Liver (tissue), 9 donors: ENCODE results near the gene UNC13D. TPM values are rescaled to one million over a fixed set of nuclear protein-coding genes. Genes with fewer than 3 reads are reported as not detected.
A peak's percentile ranks its signal among the peaks of the same experiment; 100 is the strongest.

Experiments
- DNase-seq: peaks from one replicate; pipeline ENCODE4 v3.0.0-alpha.2; 2017; ENCODE audit warnings: low spot score
- H3K27ac ChIP-seq, 2 donors: one replicate each; pipeline ENCODE4 v1.7.0; 2013; ENCODE audit warnings: inconsistent platforms in 2 of 2, low read length in 2 of 2, control low read depth in 1 of 2, low read depth in 1 of 2, mild to moderate bottlenecking in 1 of 2
- H3K27me3 ChIP-seq, 4 donors: one replicate each; pipeline versions ENCODE4 v1.6.1 to v1.7.0; 2013; ENCODE audit warnings: low read length in 3 of 4, inconsistent platforms in 1 of 4, mild to moderate bottlenecking in 1 of 4, moderate library complexity in 1 of 4; ENCODE audit not compliant: control insufficient read depth in 4 of 4, insufficient read depth in 4 of 4
- H3K36me3 ChIP-seq, 4 donors: one replicate each; pipeline versions ENCODE4 v1.6.1 to v1.7.0; 2013; ENCODE audit warnings: low read length in 3 of 4, mild to moderate bottlenecking in 3 of 4, low read depth in 1 of 4, moderate library complexity in 1 of 4; ENCODE audit not compliant: control insufficient read depth in 4 of 4, insufficient read depth in 3 of 4
- H3K4me1 ChIP-seq, 4 donors: one replicate each; pipeline versions ENCODE4 v1.6.1 to v1.7.0; 2013; ENCODE audit warnings: low read length in 3 of 4, mild to moderate bottlenecking in 3 of 4, moderate library complexity in 1 of 4; ENCODE audit not compliant: control insufficient read depth in 4 of 4, insufficient read depth in 4 of 4
- H3K4me3 ChIP-seq, 3 donors: one replicate each; pipeline versions ENCODE4 v1.6.1 to v1.7.0; 2013; ENCODE audit warnings: low read length in 3 of 3, control low read depth in 1 of 3, low read depth in 1 of 3, mild to moderate bottlenecking in 1 of 3
- H3K9ac ChIP-seq, 2 donors: one replicate each; pipeline ENCODE4 v1.7.0; 2013; ENCODE audit warnings: low read length in 2 of 2, mild to moderate bottlenecking in 2 of 2, moderate library complexity in 2 of 2, control low read depth in 1 of 2, low read depth in 1 of 2
- H3K9me3 ChIP-seq, 4 donors: one replicate each; pipeline versions ENCODE4 v1.6.1 to v1.7.0; 2013; ENCODE audit warnings: low read length in 3 of 4; ENCODE audit not compliant: control insufficient read depth in 4 of 4
- EGR1 ChIP-seq, 2 donors: IDR thresholded peaks; 2 replicates each; pipeline ENCODE4 v1.6.1; 2016 to 2018; ENCODE audit warnings: antibody characterized with exemption in 2 of 2, low read depth in 2 of 2
- FOXA2 ChIP-seq: IDR thresholded peaks from 2 replicates; pipeline ENCODE4 v1.6.1; 2016; ENCODE audit warnings: antibody characterized with exemption
- GABPA ChIP-seq, 2 donors: IDR thresholded peaks in 1 of 2; conservative IDR thresholded peaks in 1 of 2; 2 replicates each; pipeline ENCODE4 v1.6.1; 2016; ENCODE audit warnings: antibody characterized with exemption in 2 of 2, mild to moderate bottlenecking in 1 of 2, moderate library complexity in 1 of 2
- HNF4G ChIP-seq: IDR thresholded peaks from 2 replicates; pipeline ENCODE4 v1.6.1; 2016; ENCODE audit warnings: antibody characterized with exemption
- NR2F2 ChIP-seq: IDR thresholded peaks from 2 replicates; pipeline ENCODE4 v1.6.1; 2016; ENCODE audit warnings: antibody characterized with exemption
- RAD21 ChIP-seq, 2 donors: IDR thresholded peaks; 2 replicates each; pipeline ENCODE4 v1.6.1; 2016; ENCODE audit warnings: antibody characterized with exemption in 2 of 2, mild to moderate bottlenecking in 2 of 2
- RXRA ChIP-seq, 2 donors: IDR thresholded peaks; 2 replicates each; pipeline ENCODE4 v1.6.1; 2017 to 2018; ENCODE audit warnings: antibody characterized with exemption in 2 of 2, mild to moderate bottlenecking in 1 of 2
- SP1 ChIP-seq: IDR thresholded peaks from 2 replicates; pipeline ENCODE4 v1.6.1; 2018; ENCODE audit warnings: antibody characterized with exemption, mild to moderate bottlenecking
- TAF1 ChIP-seq: conservative IDR thresholded peaks from 2 replicates; pipeline ENCODE4 v1.6.1; 2016; ENCODE audit warnings: antibody characterized with exemption, mild to moderate bottlenecking
- YY1 ChIP-seq: IDR thresholded peaks from 2 replicates; pipeline ENCODE4 v1.6.1; 2016; ENCODE audit warnings: antibody characterized with exemption, mild to moderate bottlenecking
- WGBS: extraction: QIAGEN DNeasy Blood & Tissue Kit; methylation state at CpG from one replicate; pipeline ENCODE4 v1.1.7; 2013; 5-methylcytosine and 5-hydroxymethylcytosine counted together
- polyA plus RNA-seq, 2 donors: library from polyadenylated mRNA; stranded (reverse) in 1 of 2; unstranded in 1 of 2; fragments of 200-250 nt in 1 of 2; fragments of >200 nt in 1 of 2; fragmentation: Nextera tagmentation in 1 of 2; extraction: Ambion mirVana in 1 of 2; gene quantifications; one replicate each; pipeline versions ENCODE4 v1.2.1 to v1.2.3, GENCODE V29; 2013 to 2015
- total RNA-seq, 2 donors: library from RNA; depleted of rRNA; stranded (reverse); fragments of >200 nt; gene quantifications; one replicate each; pipeline ENCODE4 v1.2.3, GENCODE V29; 2014
- TF ChIP-seq, protein P1 (sequence below): IDR thresholded peaks from 2 replicates; pipeline ENCODE4 v1.6.1; 2016; ENCODE audit warnings: antibody characterized with exemption
- TF ChIP-seq, protein P2 (sequence below): fragments of 150-350 bp; IDR thresholded peaks from 2 replicates; pipeline ENCODE4 v1.5.1; 2017; ENCODE audit warnings: improper control_type of control experiment, low read depth, low read length; ENCODE audit not compliant: missing input control
- TF ChIP-seq, protein P3 (sequence below): IDR thresholded peaks from 2 replicates; pipeline ENCODE4 v1.6.1; 2016; ENCODE audit warnings: antibody characterized with exemption
- TF ChIP-seq, protein P4 (sequence below): IDR thresholded peaks from 2 replicates; pipeline ENCODE4 v1.6.1; 2016; ENCODE audit warnings: antibody characterized with exemption
- donor health status: healthy.
- donor health status: healthy.
- donor health status: healthy.
- donor health status: healthy.
- donor health status: healthy.

The UNC13D gene
- total and polyA plus RNA-seq, 4 donors, result 2.1 to 22.9 (median 7.6) TPM

DNA sequence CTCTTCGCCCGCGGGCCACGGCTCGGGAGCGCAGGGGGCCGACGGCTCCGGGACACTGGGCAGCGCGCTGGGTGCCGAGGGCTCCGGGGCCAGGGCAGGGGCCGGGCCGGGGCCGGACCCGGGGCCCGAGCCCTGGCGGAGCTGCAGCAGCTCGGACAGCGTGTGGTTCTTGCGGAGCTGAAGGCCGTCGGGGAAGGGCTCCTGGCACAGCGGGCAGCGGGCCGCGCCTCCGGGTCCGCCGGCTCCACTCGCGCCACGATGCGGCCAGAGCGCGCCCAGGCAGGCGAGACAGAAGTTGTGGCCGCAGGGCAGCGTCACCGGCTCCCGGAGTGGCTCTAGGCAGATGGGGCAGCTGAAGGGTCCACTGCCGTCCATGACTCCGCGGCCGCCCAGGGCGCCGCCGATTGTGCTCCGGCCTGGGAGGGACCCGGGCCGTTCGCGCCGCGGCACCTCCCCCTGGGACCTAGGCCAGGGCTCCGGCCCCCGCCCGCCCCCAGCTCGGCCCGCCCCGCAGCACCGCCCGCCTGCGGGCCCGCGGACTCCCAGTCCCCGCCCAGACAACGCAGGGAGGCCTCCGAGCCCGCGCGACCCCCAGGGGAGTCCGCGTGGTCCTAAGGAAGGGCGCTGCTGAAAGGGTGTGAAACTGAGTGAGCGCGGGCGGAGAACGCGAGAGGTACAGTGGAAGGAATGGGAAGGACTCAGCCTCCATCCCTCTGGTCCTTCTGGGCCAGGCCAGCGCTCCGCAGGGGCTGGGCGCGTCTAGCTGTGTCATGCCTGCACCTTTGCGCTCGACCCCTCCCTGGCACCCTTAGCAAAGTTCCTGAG, 34.2 kb upstream of the UNC13D start, which contains the start of gene TRIM47:
TSS of gene TRIM47 (minus strand) at position 408 of the 825 bp plus-strand sequence. CDS start at position 375, 33 bp downstream.
- H3K9ac ChIP-seq, result peak within 1 kb of the TSS in 1 of 2 donors; percentile 52
- H3K9me3 ChIP-seq, result no peaks in the 10 kb centered on the region
- peak within 1 kb of the TSS; percentile 80 to 95 for H3K27ac ChIP-seq
- peak; percentile 56 for DNase-seq
- peak within 1 kb of the TSS; percentile 55 to 69 (median 59) for H3K4me3 ChIP-seq
- H3K4me1 ChIP-seq, result peaks cover 12 to 34% (median 22%) of the 10 kb centered on the region in 4 donors
- TF ChIP-seq, protein P1, sequence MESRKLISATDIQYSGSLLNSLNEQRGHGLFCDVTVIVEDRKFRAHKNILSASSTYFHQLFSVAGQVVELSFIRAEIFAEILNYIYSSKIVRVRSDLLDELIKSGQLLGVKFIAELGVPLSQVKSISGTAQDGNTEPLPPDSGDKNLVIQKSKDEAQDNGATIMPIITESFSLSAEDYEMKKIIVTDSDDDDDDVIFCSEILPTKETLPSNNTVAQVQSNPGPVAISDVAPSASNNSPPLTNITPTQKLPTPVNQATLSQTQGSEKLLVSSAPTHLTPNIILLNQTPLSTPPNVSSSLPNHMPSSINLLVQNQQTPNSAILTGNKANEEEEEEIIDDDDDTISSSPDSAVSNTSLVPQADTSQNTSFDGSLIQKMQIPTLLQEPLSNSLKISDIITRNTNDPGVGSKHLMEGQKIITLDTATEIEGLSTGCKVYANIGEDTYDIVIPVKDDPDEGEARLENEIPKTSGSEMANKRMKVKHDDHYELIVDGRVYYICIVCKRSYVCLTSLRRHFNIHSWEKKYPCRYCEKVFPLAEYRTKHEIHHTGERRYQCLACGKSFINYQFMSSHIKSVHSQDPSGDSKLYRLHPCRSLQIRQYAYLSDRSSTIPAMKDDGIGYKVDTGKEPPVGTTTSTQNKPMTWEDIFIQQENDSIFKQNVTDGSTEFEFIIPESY, result no peak
- TF ChIP-seq, protein P2, sequence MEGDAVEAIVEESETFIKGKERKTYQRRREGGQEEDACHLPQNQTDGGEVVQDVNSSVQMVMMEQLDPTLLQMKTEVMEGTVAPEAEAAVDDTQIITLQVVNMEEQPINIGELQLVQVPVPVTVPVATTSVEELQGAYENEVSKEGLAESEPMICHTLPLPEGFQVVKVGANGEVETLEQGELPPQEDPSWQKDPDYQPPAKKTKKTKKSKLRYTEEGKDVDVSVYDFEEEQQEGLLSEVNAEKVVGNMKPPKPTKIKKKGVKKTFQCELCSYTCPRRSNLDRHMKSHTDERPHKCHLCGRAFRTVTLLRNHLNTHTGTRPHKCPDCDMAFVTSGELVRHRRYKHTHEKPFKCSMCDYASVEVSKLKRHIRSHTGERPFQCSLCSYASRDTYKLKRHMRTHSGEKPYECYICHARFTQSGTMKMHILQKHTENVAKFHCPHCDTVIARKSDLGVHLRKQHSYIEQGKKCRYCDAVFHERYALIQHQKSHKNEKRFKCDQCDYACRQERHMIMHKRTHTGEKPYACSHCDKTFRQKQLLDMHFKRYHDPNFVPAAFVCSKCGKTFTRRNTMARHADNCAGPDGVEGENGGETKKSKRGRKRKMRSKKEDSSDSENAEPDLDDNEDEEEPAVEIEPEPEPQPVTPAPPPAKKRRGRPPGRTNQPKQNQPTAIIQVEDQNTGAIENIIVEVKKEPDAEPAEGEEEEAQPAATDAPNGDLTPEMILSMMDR, result peak; percentile 18
- 3% methylated on average over 87 of the region's 87 CpGs for WGBS
- peaks cover 0 to 7% (median 3%) of the 10 kb centered on the region in 4 donors for H3K36me3 ChIP-seq
- no peaks in the 10 kb centered on the region for H3K27me3 ChIP-seq

DNA sequence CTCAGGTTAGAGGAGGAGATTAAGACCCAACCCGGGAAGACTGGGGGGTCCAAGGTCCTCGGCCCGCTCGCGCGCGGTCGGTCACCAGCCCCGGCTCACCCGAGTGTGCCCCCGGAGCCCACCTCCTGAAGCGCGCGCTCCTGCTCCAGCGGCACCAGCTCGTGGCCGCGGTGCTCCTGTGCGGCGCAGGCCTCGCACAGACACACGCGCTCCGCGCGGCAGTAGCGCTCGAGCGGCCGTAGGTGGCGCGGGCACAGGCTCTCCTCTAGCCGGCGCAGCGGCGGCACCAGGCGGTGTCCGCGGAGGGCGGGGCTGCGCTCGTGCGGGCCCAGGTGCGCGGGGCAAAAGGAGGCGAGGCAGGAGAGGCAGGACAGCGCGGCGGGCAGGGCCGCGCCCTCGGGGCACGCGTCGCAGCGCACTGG, 33.6 kb upstream of the UNC13D start:
- Histone ChIP-seq H3K9me3 (no peaks in the 10 kb centered on the region), H3K9ac (peak overlapping the region in 1 of 2 donors; percentile 52), H3K36me3 (peaks cover 0 to 7% (median 3%) of the 10 kb centered on the region in 4 donors), H3K4me3 (peak overlapping the region; percentile 15 to 69 (median 55)), H3K27ac (peak overlapping the region; percentile 80 to 95), H3K27me3 (no peaks in the 10 kb centered on the region), H3K4me1 (peaks cover 12 to 34% (median 23%) of the 10 kb centered on the region in 4 donors)
- peak; percentile 54 for DNase-seq
- TF ChIP-seq, protein P2, result peak; percentile 43
- TF ChIP-seq RAD21 (IDR thresholded peaks at IDR 0.05), result no peak
- WGBS, result under 1% methylated on average over 56 of the region's 56 CpGs

DNA sequence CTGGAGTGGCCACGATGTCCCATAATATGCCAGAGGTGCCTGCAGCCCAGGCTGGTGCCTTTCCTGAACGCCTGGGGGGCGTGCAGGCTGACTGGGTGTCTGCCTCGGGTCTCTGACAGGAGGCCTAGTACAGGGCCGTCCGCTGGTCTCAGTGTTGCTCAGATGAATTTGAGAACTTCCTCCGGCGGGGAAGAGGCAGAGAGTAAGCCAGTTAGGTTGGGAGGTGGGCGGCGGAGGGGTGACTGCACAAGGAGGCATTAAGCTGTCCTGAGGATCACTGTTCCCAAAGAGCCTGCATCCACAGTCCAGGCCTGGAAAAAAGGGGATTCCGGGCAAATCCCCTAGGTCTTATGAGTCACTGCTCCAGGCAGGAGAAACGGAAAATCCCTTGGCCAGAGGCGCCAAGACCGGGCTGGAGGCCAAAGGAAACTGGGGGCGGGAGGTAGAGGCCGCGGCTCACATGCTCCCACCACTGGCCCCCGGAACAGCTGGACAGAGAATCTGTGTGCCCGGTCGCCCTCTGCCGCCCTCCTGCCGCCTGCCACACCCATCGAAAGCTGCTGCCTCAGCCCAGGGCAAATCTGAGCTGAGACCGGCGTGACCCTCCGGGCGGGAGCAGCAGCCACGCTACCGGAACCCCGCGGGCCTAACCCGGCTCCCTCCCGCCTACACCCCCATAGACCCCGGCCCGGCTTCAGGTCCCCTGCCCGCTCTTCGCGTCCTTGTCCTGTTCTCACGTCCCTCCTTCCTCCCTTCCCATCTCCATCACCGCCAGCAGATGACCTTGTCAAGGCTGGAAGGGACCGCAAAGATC, 32.9 kb upstream of the UNC13D start:
- Histone ChIP-seq H3K27me3 (no peaks in the 10 kb centered on the region), H3K27ac (peak overlapping the region; percentile 80 to 95), H3K9me3 (no peaks in the 10 kb centered on the region), H3K9ac (peak overlapping the region; percentile 9 to 52), H3K4me1 (peaks cover 12 to 39% (median 23%) of the 10 kb centered on the region in 4 donors), H3K4me3 (peak overlapping the region; percentile 29 to 69 (median 55)), H3K36me3 (peaks cover 0 to 7% (median 3%) of the 10 kb centered on the region in 4 donors)
- 14% methylated on average over 41 of the region's 41 CpGs for WGBS
- peak; percentile 51 for DNase-seq
- TF ChIP-seq GABPA (IDR thresholded peaks at IDR 0.05 in 1 of 2, conservative IDR thresholded peaks at IDR 0.05 in 1 of 2), result no peak
- TF ChIP-seq TAF1, result no peak
- TF ChIP-seq, protein P2, result peak; percentile 9
- TF ChIP-seq YY1, result no peak
- no peak for TF ChIP-seq SP1
- TF ChIP-seq HNF4G, result no peak
- TF ChIP-seq, protein P3, sequence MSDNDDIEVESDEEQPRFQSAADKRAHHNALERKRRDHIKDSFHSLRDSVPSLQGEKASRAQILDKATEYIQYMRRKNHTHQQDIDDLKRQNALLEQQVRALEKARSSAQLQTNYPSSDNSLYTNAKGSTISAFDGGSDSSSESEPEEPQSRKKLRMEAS, result peak; percentile 7
- TF ChIP-seq RXRA (IDR thresholded peaks at IDR 0.05), result peak in 1 of 2 donors; percentile 23
- no peak for TF ChIP-seq EGR1 (IDR thresholded peaks at IDR 0.05; ENCODE audit: low read depth in 2 of 2)
- TF ChIP-seq, protein P4, sequence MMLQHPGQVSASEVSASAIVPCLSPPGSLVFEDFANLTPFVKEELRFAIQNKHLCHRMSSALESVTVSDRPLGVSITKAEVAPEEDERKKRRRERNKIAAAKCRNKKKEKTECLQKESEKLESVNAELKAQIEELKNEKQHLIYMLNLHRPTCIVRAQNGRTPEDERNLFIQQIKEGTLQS, result peak; percentile 65
- TF ChIP-seq RAD21 (IDR thresholded peaks at IDR 0.05), result peak in 1 of 2 donors; percentile 36
- TF ChIP-seq NR2F2, result peak; percentile 71
- TF ChIP-seq FOXA2, result no peak
